ENCODE results near the gene CER1.

Gene CER1

GRCh38 chr9:14722391-14723035 is at the start of gene CER1:
CER1 (minus strand) TSS chr9:14722733; CDS start chr9:14722672, 61 bp downstream.
- no peak for DNase-seq

- no peak for DNase-seq
These were observed 48.1 kb upstream of the CER1 start for GRCh38 chr9:14770592-14770991.

- DNase-seq: no peak
These were observed 46.7 kb upstream of the CER1 start for GRCh38 chr9:14769230-14769571.

- no peak for DNase-seq
These were observed 46.1 kb upstream of the CER1 start for GRCh38 chr9:14768405-14769229.

- DNase-seq: no peak
These were observed 43.8 kb upstream of the CER1 start for GRCh38 chr9:14766299-14766698.

GRCh38 chr9:14761584-14761983 is 39.1 kb upstream of the CER1 start:
- no peak for DNase-seq

- no peak for DNase-seq
These were observed 37.5 kb upstream of the CER1 start for GRCh38 chr9:14760060-14760459.

- DNase-seq: no peak
These were observed 33.8 kb upstream of the CER1 start for GRCh38 chr9:14756291-14756690.

- no peak for DNase-seq
These were observed 30.3 kb upstream of the CER1 start for GRCh38 chr9:14752871-14753270.

- no peak for DNase-seq
These were observed 29.7 kb upstream of the CER1 start for GRCh38 chr9:14752271-14752670.

- DNase-seq: no peak
These were observed 28.3 kb upstream of the CER1 start for GRCh38 chr9:14750821-14751220.

GRCh38 chr9:14749741-14750211 is 27.2 kb upstream of the CER1 start:
- DNase-seq: no peak

GRCh38 chr9:14748373-14748772 is 25.8 kb upstream of the CER1 start:
- no peak for DNase-seq

GRCh38 chr9:14747111-14747510 is 24.6 kb upstream of the CER1 start:
- DNase-seq: no peak

GRCh38 chr9:14746626-14747025 is 24.1 kb upstream of the CER1 start:
- DNase-seq: no peak

- DNase-seq: no peak
These were observed 22.2 kb upstream of the CER1 start for GRCh38 chr9:14744768-14745167.

- no peak for DNase-seq
These were observed 18.8 kb upstream of the CER1 start for GRCh38 chr9:14741369-14741768.

GRCh38 chr9:14733133-14733532 is 10.6 kb upstream of the CER1 start:
- DNase-seq: no peak

- no peak for DNase-seq
These were observed 8.9 kb upstream of the CER1 start for GRCh38 chr9:14731294-14731981.

GRCh38 chr9:14730461-14730898 is 7.9 kb upstream of the CER1 start:
- no peak for DNase-seq

GRCh38 chr9:14723301-14723700 is 768 bp upstream of the CER1 start:
- DNase-seq: no peak

GRCh38 chr9:14719231-14719923 is 3.2 kb downstream of the CER1 start:
- no peak for DNase-seq

- DNase-seq: no peak
These were observed 7.4 kb downstream of the CER1 start for GRCh38 chr9:14715102-14715501.

Data from stimulated activated naive CD4-positive, alpha-beta T cell treated with Interleukin-2 at 50 U/mL for 16 hours (primary cell).